DMS53 treated with DMSO at 0.1 percent for 48 hours (cell line): ENCODE measurements around the gene OR4D1.
"Not testable (repeated sequence)": the region's sequence is repeated elsewhere in the genome, so short reads cannot be mapped to it uniquely, and the experiment has no call there.

Experiments
- DNase-seq: peaks from one replicate; lab custom pipeline; 2025; ENCODE audit not compliant: unreplicated experiment; lab: John Stamatoyannopoulos, UW

Gene OR4D1

GRCh38 chr17:58147930-58148434, at the start of gene OR4D1:
Gene OR4D1 (plus strand): TSS chr17:58148384. CDS start chr17:58155154, 6,770 bp downstream.
- no peak for DNase-seq

- DNase-seq: no peak
Measured at GRCh38 chr17:58100506-58100905, 47.7 kb upstream of the OR4D1 start.

- not testable (repeated sequence) for DNase-seq
Measured at GRCh38 chr17:58101898-58102297, 46.3 kb upstream of the OR4D1 start.

- no peak for DNase-seq
Measured at GRCh38 chr17:58105093-58105492, 43.1 kb upstream of the OR4D1 start.

GRCh38 chr17:58107306-58107705, 40.9 kb upstream of the OR4D1 start:
- DNase-seq: no peak

GRCh38 chr17:58109197-58109596, 39.0 kb upstream of the OR4D1 start:
- no peak for DNase-seq

GRCh38 chr17:58110012-58110411, 38.2 kb upstream of the OR4D1 start:
- no peak for DNase-seq

- DNase-seq: no peak
Measured at GRCh38 chr17:58111676-58112075, 36.5 kb upstream of the OR4D1 start.

GRCh38 chr17:58112970-58113631, 35.1 kb upstream of the OR4D1 start:
- DNase-seq: peak; percentile 35

- no peak for DNase-seq
Measured at GRCh38 chr17:58113947-58114346, 34.2 kb upstream of the OR4D1 start.

GRCh38 chr17:58117382-58117781, 30.8 kb upstream of the OR4D1 start:
- no peak for DNase-seq

- no peak for DNase-seq
Measured at GRCh38 chr17:58119491-58119890, 28.7 kb upstream of the OR4D1 start.

- DNase-seq: no peak
Measured at GRCh38 chr17:58120195-58120822, 27.9 kb upstream of the OR4D1 start.

GRCh38 chr17:58121925-58122324, 26.3 kb upstream of the OR4D1 start:
- DNase-seq: peak; percentile 33

GRCh38 chr17:58127846-58128245, 20.3 kb upstream of the OR4D1 start:
- no peak for DNase-seq

- DNase-seq: not testable (repeated sequence)
Measured at GRCh38 chr17:58132697-58133096, 15.5 kb upstream of the OR4D1 start.

- DNase-seq: no peak
Measured at GRCh38 chr17:58136669-58137279, 11.4 kb upstream of the OR4D1 start.

GRCh38 chr17:58141505-58141904, 6.7 kb upstream of the OR4D1 start:
- no peak for DNase-seq

GRCh38 chr17:58143335-58143734, 4.8 kb upstream of the OR4D1 start:
- not testable (repeated sequence) for DNase-seq

GRCh38 chr17:58144801-58145200, 3.4 kb upstream of the OR4D1 start:
- no peak for DNase-seq

GRCh38 chr17:58148609-58149008, 425 bp downstream of the OR4D1 start:
- DNase-seq: no peak

- no peak for DNase-seq
Measured at GRCh38 chr17:58150394-58150793, 2.2 kb downstream of the OR4D1 start.
